ENCODE data around the gene PASK.

Gene PASK

DNA sequence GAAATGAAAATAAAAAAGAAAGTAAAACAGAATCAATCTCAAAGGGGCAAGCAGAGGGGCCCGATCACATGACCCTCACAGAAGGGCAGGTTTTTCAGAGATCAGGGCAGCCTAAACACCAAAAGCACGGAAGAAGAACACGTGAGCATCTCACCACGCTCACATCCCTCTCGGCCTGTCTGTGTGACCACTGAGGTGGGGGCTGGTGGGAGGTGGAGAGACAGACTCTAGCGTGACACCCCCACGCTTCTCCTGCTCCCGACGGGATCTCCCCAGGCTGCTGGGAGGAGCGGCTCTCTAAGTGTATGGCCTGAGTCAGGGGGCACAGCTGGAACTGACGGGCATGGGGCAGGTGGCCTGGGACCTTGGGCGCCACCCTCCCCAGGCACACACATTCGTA, 23.6 kb downstream of the PASK start:
- H3K4me3 ChIP-seq (ENCODE audit: low read length in 2 of 2) = no peak overlapping the region
- H2AFZ ChIP-seq (ENCODE audit: low read length) = no peak overlapping the region
- H3K4ac ChIP-seq (ENCODE audit: low read length) = no peak overlapping the region
- H3K36me3 ChIP-seq (replicated peaks in 1 of 2; ENCODE audit: control insufficient read depth in 2 of 2, insufficient read depth in 2 of 2, low read length in 2 of 2) = peaks cover 19 to 78% of the 10 kb centered on the region in 2 donors
- no peak overlapping the region for H2BK120ac ChIP-seq (ENCODE audit: low read depth, low read length)
- no CpG with 5 or more reads among the region's 13 CpGs for WGBS, 2 donors (ENCODE audit: extremely low coverage in 2 of 2, insufficient read length in 2 of 2, insufficient replicate concordance in 1 of 2)
- no peak for DNase-seq (ENCODE audit: low spot score)
- H3K79me1 ChIP-seq (ENCODE audit: low read depth, low read length) = peaks cover 2% of the 10 kb centered on the region
- H3K4me2 ChIP-seq (ENCODE audit: insufficient read depth, low read length, poor library complexity, severe bottlenecking) = no peak overlapping the region
- H2BK5ac ChIP-seq (ENCODE audit: low read length) = no peak overlapping the region
- no peak overlapping the region for H2BK12ac ChIP-seq (ENCODE audit: low read length)
- H3K27me3 ChIP-seq (ENCODE audit: control insufficient read depth in 3 of 3, insufficient read depth in 3 of 3, low read depth in 1 of 3, low read length in 3 of 3) = no peaks in the 10 kb centered on the region
- peak overlapping the region; percentile 96 for H4K8ac ChIP-seq (ENCODE audit: low read depth, low read length)
- H3K23ac ChIP-seq (ENCODE audit: low read depth, low read length, poor library complexity) = peak overlapping the region; percentile 73
- no peak overlapping the region for H3K18ac ChIP-seq (ENCODE audit: low read length)
- no peak overlapping the region for H3K9ac ChIP-seq (ENCODE audit: low read depth, low read length, poor library complexity)
- H3K14ac ChIP-seq (ENCODE audit: low read length) = no peak overlapping the region
- H3K4me1 ChIP-seq (ENCODE audit: control insufficient read depth in 2 of 2, insufficient read depth in 1 of 2, low read depth in 1 of 2, low read length in 2 of 2) = no peaks in the 10 kb centered on the region
- no peaks in the 10 kb centered on the region for H3K9me3 ChIP-seq (replicated peaks in 1 of 2; ENCODE audit: control insufficient read depth in 2 of 2, insufficient read depth in 1 of 2, low read depth in 1 of 2, low read length in 2 of 2)
- H3K27ac ChIP-seq (replicated peaks; ENCODE audit: low read length) = no peak overlapping the region
- no peak overlapping the region for H4K91ac ChIP-seq (ENCODE audit: low read depth, low read length, poor library complexity)
- H2BK15ac ChIP-seq (ENCODE audit: low read length) = no peak overlapping the region
- H2AK5ac ChIP-seq (ENCODE audit: low read depth, low read length) = no peak overlapping the region

- H3K9ac ChIP-seq (ENCODE audit: low read depth, low read length, poor library complexity) = no peak overlapping the region
- no peaks in the 10 kb centered on the region for H3K9me3 ChIP-seq (replicated peaks in 1 of 2; ENCODE audit: control insufficient read depth in 2 of 2, insufficient read depth in 1 of 2, low read depth in 1 of 2, low read length in 2 of 2)
- H3K4ac ChIP-seq (ENCODE audit: low read length) = no peak overlapping the region
- no peaks in the 10 kb centered on the region for H3K27me3 ChIP-seq (ENCODE audit: control insufficient read depth in 3 of 3, insufficient read depth in 3 of 3, low read depth in 1 of 3, low read length in 3 of 3)
- no peak overlapping the region for H3K4me2 ChIP-seq (ENCODE audit: insufficient read depth, low read length, poor library complexity, severe bottlenecking)
- no peak overlapping the region for H2BK15ac ChIP-seq (ENCODE audit: low read length)
- no peak overlapping the region for H2BK120ac ChIP-seq (ENCODE audit: low read depth, low read length)
- H4K91ac ChIP-seq (ENCODE audit: low read depth, low read length, poor library complexity) = no peak overlapping the region
- H2BK12ac ChIP-seq (ENCODE audit: low read length) = no peak overlapping the region
- WGBS, 2 donors (ENCODE audit: extremely low coverage in 2 of 2, insufficient read length in 2 of 2, insufficient replicate concordance in 1 of 2) = no CpG with 5 or more reads among the region's 16 CpGs
- no peak overlapping the region for H3K14ac ChIP-seq (ENCODE audit: low read length)
- no peak for DNase-seq (ENCODE audit: low spot score)
- H3K4me1 ChIP-seq (ENCODE audit: control insufficient read depth in 2 of 2, insufficient read depth in 1 of 2, low read depth in 1 of 2, low read length in 2 of 2) = no peaks in the 10 kb centered on the region
- peaks cover 2% of the 10 kb centered on the region for H3K79me1 ChIP-seq (ENCODE audit: low read depth, low read length)
- H2AFZ ChIP-seq (ENCODE audit: low read length) = no peak overlapping the region
- no peak overlapping the region for H3K4me3 ChIP-seq (ENCODE audit: low read length in 2 of 2)
- H3K36me3 ChIP-seq (replicated peaks in 1 of 2; ENCODE audit: control insufficient read depth in 2 of 2, insufficient read depth in 2 of 2, low read length in 2 of 2) = peaks cover 19 to 70% of the 10 kb centered on the region in 2 donors
- H3K23ac ChIP-seq (ENCODE audit: low read depth, low read length, poor library complexity) = no peak overlapping the region
- no peak overlapping the region for H3K18ac ChIP-seq (ENCODE audit: low read length)
- H2AK5ac ChIP-seq (ENCODE audit: low read depth, low read length) = no peak overlapping the region
- H3K27ac ChIP-seq (replicated peaks; ENCODE audit: low read length) = no peak overlapping the region
- H4K8ac ChIP-seq (ENCODE audit: low read depth, low read length) = peak overlapping the region; percentile 30
- no peak overlapping the region for H2BK5ac ChIP-seq (ENCODE audit: low read length)
Observed at GRCh38 chr2:241123816-241124536, 25.3 kb downstream of the PASK start.

DNA sequence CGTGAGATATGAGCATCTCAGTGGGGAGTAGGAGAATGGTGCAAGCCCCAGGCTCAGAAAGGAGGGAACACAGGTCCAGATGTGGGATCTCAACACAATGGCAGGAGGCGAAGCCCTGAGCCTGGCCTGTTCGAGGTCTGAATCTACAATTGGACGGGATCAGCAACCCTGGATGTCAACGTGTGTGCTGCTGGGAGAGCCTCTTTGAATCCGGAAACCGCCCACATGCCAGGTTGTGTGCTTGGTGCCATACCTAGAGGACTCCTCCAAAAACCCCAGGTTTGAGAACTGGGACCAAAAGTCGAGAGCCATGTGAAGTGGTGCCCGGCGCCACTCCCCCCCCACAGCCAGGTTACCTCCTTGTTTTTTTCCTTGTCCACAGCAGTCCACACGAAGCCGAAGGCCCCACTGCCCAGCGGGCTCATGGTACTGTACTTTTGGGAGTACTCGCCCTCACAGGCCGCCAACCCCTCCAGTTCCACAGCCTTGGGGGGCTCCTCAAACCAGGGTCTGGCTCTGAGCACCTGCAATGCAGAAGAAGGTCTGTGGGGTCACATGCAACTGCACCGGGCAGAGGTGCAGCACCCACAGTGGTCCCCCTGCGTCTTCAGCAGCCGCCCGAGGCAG, 26.8 kb downstream of the PASK start:
- no peak overlapping the region for H2BK15ac ChIP-seq (ENCODE audit: low read length)
- H4K91ac ChIP-seq (ENCODE audit: low read depth, low read length, poor library complexity) = no peak overlapping the region
- H3K36me3 ChIP-seq (replicated peaks in 1 of 2; ENCODE audit: control insufficient read depth in 2 of 2, insufficient read depth in 2 of 2, low read length in 2 of 2) = peaks cover 19 to 66% of the 10 kb centered on the region in 2 donors
- no peak overlapping the region for H3K23ac ChIP-seq (ENCODE audit: low read depth, low read length, poor library complexity)
- peaks cover 2% of the 10 kb centered on the region for H3K79me1 ChIP-seq (ENCODE audit: low read depth, low read length)
- no peak overlapping the region for H3K14ac ChIP-seq (ENCODE audit: low read length)
- H3K4ac ChIP-seq (ENCODE audit: low read length) = no peak overlapping the region
- no peak overlapping the region for H2BK120ac ChIP-seq (ENCODE audit: low read depth, low read length)
- H3K4me2 ChIP-seq (ENCODE audit: insufficient read depth, low read length, poor library complexity, severe bottlenecking) = no peak overlapping the region
- no peak overlapping the region for H2AFZ ChIP-seq (ENCODE audit: low read length)
- H3K9me3 ChIP-seq (replicated peaks in 1 of 2; ENCODE audit: control insufficient read depth in 2 of 2, insufficient read depth in 1 of 2, low read depth in 1 of 2, low read length in 2 of 2) = no peaks in the 10 kb centered on the region
- no peak overlapping the region for H3K9ac ChIP-seq (ENCODE audit: low read depth, low read length, poor library complexity)
- H3K27ac ChIP-seq (replicated peaks; ENCODE audit: low read length) = no peak overlapping the region
- no peak overlapping the region for H2AK5ac ChIP-seq (ENCODE audit: low read depth, low read length)
- H3K27me3 ChIP-seq (ENCODE audit: control insufficient read depth in 3 of 3, insufficient read depth in 3 of 3, low read depth in 1 of 3, low read length in 3 of 3) = no peaks in the 10 kb centered on the region
- H2BK12ac ChIP-seq (ENCODE audit: low read length) = no peak overlapping the region
- H3K18ac ChIP-seq (ENCODE audit: low read length) = no peak overlapping the region
- WGBS, 2 donors (ENCODE audit: extremely low coverage in 2 of 2, insufficient read length in 2 of 2, insufficient replicate concordance in 1 of 2) = no CpG with 5 or more reads among the region's 19 CpGs
- no peak overlapping the region for H2BK5ac ChIP-seq (ENCODE audit: low read length)
- no peak overlapping the region for H4K8ac ChIP-seq (ENCODE audit: low read depth, low read length)
- no peak for DNase-seq (ENCODE audit: low spot score)
- H3K4me3 ChIP-seq (ENCODE audit: low read length in 2 of 2) = no peak overlapping the region
- no peaks in the 10 kb centered on the region for H3K4me1 ChIP-seq (ENCODE audit: control insufficient read depth in 2 of 2, insufficient read depth in 1 of 2, low read depth in 1 of 2, low read length in 2 of 2)

GRCh38 chr2:241121008-241121407, 28.3 kb downstream of the PASK start:
- H2AFZ ChIP-seq (ENCODE audit: low read length) = no peak overlapping the region
- H3K4me1 ChIP-seq (ENCODE audit: control insufficient read depth in 2 of 2, insufficient read depth in 1 of 2, low read depth in 1 of 2, low read length in 2 of 2) = no peaks in the 10 kb centered on the region
- H2BK12ac ChIP-seq (ENCODE audit: low read length) = no peak overlapping the region
- H3K4me2 ChIP-seq (ENCODE audit: insufficient read depth, low read length, poor library complexity, severe bottlenecking) = no peak overlapping the region
- no peak overlapping the region for H4K91ac ChIP-seq (ENCODE audit: low read depth, low read length, poor library complexity)
- H3K23ac ChIP-seq (ENCODE audit: low read depth, low read length, poor library complexity) = no peak overlapping the region
- H3K9me3 ChIP-seq (replicated peaks in 1 of 2; ENCODE audit: control insufficient read depth in 2 of 2, insufficient read depth in 1 of 2, low read depth in 1 of 2, low read length in 2 of 2) = no peaks in the 10 kb centered on the region
- no peak overlapping the region for H3K4me3 ChIP-seq (ENCODE audit: low read length in 2 of 2)
- no peak overlapping the region for H3K14ac ChIP-seq (ENCODE audit: low read length)
- no peak overlapping the region for H3K27ac ChIP-seq (replicated peaks; ENCODE audit: low read length)
- no peak for DNase-seq (ENCODE audit: low spot score)
- H3K4ac ChIP-seq (ENCODE audit: low read length) = no peak overlapping the region
- H2BK5ac ChIP-seq (ENCODE audit: low read length) = no peak overlapping the region
- no peak overlapping the region for H2AK5ac ChIP-seq (ENCODE audit: low read depth, low read length)
- no peak overlapping the region for H3K18ac ChIP-seq (ENCODE audit: low read length)
- H3K79me1 ChIP-seq (ENCODE audit: low read depth, low read length) = peaks cover 6% of the 10 kb centered on the region
- no peak overlapping the region for H3K9ac ChIP-seq (ENCODE audit: low read depth, low read length, poor library complexity)
- H2BK120ac ChIP-seq (ENCODE audit: low read depth, low read length) = no peak overlapping the region
- WGBS, 2 donors (ENCODE audit: extremely low coverage in 2 of 2, insufficient read length in 2 of 2, insufficient replicate concordance in 1 of 2) = no CpG with 5 or more reads among the region's 5 CpGs
- peaks cover 21 to 64% of the 10 kb centered on the region in 2 donors for H3K36me3 ChIP-seq (replicated peaks in 1 of 2; ENCODE audit: control insufficient read depth in 2 of 2, insufficient read depth in 2 of 2, low read length in 2 of 2)
- no peak overlapping the region for H2BK15ac ChIP-seq (ENCODE audit: low read length)
- H4K8ac ChIP-seq (ENCODE audit: low read depth, low read length) = no peak overlapping the region
- H3K27me3 ChIP-seq (ENCODE audit: control insufficient read depth in 3 of 3, insufficient read depth in 3 of 3, low read depth in 1 of 3, low read length in 3 of 3) = no peaks in the 10 kb centered on the region
